Cardiac muscle cell (in vitro differentiated cells and primary cell): Measurements from ENCODE around the gene HOXA2. TPM values are rescaled to one million over a fixed set of nuclear protein-coding genes. Genes with fewer than 3 reads are reported as not detected.

Experiments used
- DNase-seq, 2 donors: peaks; one replicate each; pipeline versions ENCODE4 v3.0.0 to v3.0.0-alpha.2; 2010 to 2017; ENCODE audit warnings: low read depth in 1 of 2, low spot score in 1 of 2
- H3K27ac ChIP-seq: fragments of 200-600 bp; sonication (generic); 2 replicates; pipeline ENCODE4 v1.5.1; 2016
- H3K27me3 ChIP-seq: fragments of 200-600 bp; sonication (generic); 2 replicates; pipeline ENCODE4 v1.6.0; 2016; ENCODE audit warnings: control low read depth
- H3K36me3 ChIP-seq: fragments of 200-600 bp; sonication (generic); 2 replicates; pipeline ENCODE4 v1.5.1; 2016; ENCODE audit warnings: control low read depth
- H3K4me1 ChIP-seq: fragments of 200-600 bp; sonication (generic); 2 replicates; pipeline ENCODE4 v1.8.1; 2017; ENCODE audit warnings: low read depth, mild to moderate bottlenecking, mixed run types
- H3K4me3 ChIP-seq: fragments of 200-600 bp; sonication (generic); 2 replicates; pipeline ENCODE4 v1.5.1; 2016; ENCODE audit warnings: mild to moderate bottlenecking
- H3K9me3 ChIP-seq: fragments of 200-600 bp; sonication (generic); 2 replicates; pipeline ENCODE4 v1.5.1; 2017; ENCODE audit warnings: low read depth, mild to moderate bottlenecking, control low read depth
- polyA plus RNA-seq: library from polyadenylated mRNA; unstranded; fragments of >200 nt; fragmentation: Nextera tagmentation; extraction: Ambion mirVana; gene quantifications from 2 replicates; pipeline ENCODE4 v1.2.1, GENCODE V29; 2016
- total RNA-seq: library from RNA; depleted of rRNA; stranded (reverse); fragments of >200 nt; gene quantifications from 2 replicates; pipeline ENCODE4 v1.2.3, GENCODE V29; 2016
- TF ChIP-seq, protein P1 (sequence below): IDR thresholded peaks from 2 replicates; pipeline ENCODE4 v1.5.1; 2012; ENCODE audit warnings: low read depth, mild to moderate bottlenecking, low read length

Gene HOXA2
- total and polyA plus RNA-seq, 2 experiments from 2014 or later = 0.12 to 0.27 TPM

DNA sequence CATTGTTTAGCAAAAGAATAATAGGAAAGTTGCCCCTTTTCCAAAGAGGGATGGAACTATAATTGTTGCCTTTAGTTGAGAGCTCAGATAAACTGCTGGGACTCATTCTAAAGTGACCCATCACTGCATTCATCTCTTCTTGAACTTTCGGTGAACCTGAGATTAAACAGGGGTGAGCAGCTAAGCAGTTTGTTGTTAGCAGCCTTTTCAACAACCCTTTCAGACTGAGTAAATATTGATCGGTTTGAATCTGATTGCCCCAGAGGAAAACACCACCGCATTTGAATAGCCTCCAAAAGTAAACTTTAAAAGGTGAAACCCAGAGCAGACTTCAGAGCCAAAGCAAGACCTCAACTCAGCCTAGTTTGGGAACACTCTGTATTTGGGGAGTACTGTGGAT is 11.4 kb downstream of the HOXA2 start:
- TF ChIP-seq, protein P1, sequence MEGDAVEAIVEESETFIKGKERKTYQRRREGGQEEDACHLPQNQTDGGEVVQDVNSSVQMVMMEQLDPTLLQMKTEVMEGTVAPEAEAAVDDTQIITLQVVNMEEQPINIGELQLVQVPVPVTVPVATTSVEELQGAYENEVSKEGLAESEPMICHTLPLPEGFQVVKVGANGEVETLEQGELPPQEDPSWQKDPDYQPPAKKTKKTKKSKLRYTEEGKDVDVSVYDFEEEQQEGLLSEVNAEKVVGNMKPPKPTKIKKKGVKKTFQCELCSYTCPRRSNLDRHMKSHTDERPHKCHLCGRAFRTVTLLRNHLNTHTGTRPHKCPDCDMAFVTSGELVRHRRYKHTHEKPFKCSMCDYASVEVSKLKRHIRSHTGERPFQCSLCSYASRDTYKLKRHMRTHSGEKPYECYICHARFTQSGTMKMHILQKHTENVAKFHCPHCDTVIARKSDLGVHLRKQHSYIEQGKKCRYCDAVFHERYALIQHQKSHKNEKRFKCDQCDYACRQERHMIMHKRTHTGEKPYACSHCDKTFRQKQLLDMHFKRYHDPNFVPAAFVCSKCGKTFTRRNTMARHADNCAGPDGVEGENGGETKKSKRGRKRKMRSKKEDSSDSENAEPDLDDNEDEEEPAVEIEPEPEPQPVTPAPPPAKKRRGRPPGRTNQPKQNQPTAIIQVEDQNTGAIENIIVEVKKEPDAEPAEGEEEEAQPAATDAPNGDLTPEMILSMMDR = no peak
- no peaks in the 10 kb centered on the region for H3K4me1 ChIP-seq
- peaks cover 100% of the 10 kb centered on the region for H3K27me3 ChIP-seq
- H3K9me3 ChIP-seq = no peaks in the 10 kb centered on the region
- H3K36me3 ChIP-seq = no peaks in the 10 kb centered on the region
- no peak for DNase-seq
- H3K27ac ChIP-seq = no peak overlapping the region
- no peak overlapping the region for H3K4me3 ChIP-seq

DNA sequence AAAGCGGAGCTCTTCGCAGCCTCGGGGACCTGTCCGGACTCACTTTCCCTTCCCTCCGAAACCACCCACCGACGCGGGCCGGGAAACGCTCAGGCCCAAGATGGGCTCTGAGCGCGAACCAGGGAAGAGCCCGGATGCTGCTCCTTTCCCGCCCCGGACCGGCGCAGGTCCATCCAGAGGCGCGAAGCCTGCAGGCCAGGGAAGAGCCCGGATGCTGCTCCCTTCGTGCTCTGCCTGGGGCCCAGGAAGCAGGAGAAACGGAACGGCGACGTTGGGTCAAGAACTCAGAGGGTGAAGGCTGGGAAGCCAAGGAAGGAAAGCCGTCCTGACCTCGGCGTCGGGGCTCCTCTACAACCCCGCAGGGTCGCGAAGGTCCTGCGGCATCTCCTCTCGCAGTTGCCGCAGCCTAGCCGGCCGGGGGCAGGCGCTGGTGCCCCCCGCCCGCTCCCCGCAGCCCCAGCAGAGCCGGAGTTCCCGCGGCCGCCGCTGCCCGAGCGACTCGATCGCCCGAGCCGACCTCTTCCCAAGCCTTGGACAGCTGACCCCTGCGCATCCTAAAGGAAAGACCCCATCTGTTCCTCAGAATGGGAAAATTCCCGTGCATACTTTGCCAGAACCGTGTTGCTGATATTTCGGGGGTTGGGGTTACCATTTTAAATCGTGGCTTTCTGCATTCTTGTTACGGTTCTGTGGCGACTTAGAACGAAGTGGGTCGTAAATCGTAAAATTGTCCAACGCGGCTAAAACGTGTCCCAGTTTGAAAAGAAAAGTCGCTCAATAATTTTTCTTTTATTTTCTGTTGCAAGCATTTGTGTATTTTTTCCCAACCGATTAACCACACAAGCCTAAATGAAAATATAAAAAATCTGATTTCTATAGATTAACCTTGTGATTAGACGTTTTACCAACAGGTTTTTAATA is 14.2 kb downstream of the HOXA2 start:
- TF ChIP-seq, protein P1 = no peak
- Histone ChIP-seq H3K4me3 (no peak overlapping the region), H3K27ac (no peak overlapping the region), H3K4me1 (no peaks in the 10 kb centered on the region), H3K9me3 (no peaks in the 10 kb centered on the region), H3K36me3 (no peaks in the 10 kb centered on the region), H3K27me3 (peaks cover 100% of the 10 kb centered on the region)
- no peak for DNase-seq

DNA sequence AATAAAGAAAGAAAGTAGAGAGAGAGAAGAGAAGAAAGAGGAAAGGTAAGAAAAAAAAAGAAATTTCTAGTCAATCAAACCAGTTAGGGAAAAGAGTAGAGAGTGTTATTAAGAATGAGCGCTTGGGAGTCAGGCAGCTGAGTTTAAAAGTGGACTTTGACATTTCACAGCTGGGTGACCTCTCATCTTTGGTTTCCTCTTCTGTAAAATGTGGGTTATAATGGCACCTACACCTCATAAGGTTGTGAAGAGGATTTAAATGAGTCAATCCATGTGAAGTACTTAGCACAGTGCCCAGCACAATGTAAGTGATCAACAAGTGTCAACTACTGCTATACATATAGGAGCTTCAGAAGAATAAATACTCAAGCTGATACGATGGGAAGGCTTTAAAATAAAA is 18.8 kb downstream of the HOXA2 start:
- no peaks in the 10 kb centered on the region for H3K36me3 ChIP-seq
- TF ChIP-seq, protein P1 = no peak
- H3K4me1 ChIP-seq = peaks cover 7% of the 10 kb centered on the region
- DNase-seq = no peak
- H3K4me3 ChIP-seq = no peak overlapping the region
- no peaks in the 10 kb centered on the region for H3K9me3 ChIP-seq
- H3K27me3 ChIP-seq = peaks cover 64% of the 10 kb centered on the region
- no peak overlapping the region for H3K27ac ChIP-seq

DNA sequence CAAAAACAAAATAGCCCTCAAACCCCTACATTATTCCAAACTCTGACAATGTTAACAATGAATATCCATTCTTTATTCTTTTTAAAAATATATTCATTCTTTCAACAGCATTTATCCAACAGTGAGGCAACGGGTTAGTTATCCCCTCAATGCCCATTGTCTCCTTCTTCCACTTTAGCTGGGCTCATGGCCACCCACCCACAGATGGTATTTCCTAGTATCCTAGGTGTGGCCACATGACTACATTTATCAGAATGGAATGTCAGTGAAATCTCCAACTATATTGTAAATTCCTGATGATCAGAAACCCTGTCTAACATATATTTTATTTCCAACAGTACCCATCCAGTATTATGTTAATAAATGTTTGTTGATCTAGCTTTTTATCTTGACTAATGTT is 20.3 kb downstream of the HOXA2 start:
- peaks cover 7% of the 10 kb centered on the region for H3K4me1 ChIP-seq
- no peak for DNase-seq
- no peak overlapping the region for H3K27ac ChIP-seq
- H3K4me3 ChIP-seq = no peak overlapping the region
- peaks cover 50% of the 10 kb centered on the region for H3K27me3 ChIP-seq
- TF ChIP-seq, protein P1 = no peak
- H3K9me3 ChIP-seq = no peaks in the 10 kb centered on the region
- no peaks in the 10 kb centered on the region for H3K36me3 ChIP-seq

DNA sequence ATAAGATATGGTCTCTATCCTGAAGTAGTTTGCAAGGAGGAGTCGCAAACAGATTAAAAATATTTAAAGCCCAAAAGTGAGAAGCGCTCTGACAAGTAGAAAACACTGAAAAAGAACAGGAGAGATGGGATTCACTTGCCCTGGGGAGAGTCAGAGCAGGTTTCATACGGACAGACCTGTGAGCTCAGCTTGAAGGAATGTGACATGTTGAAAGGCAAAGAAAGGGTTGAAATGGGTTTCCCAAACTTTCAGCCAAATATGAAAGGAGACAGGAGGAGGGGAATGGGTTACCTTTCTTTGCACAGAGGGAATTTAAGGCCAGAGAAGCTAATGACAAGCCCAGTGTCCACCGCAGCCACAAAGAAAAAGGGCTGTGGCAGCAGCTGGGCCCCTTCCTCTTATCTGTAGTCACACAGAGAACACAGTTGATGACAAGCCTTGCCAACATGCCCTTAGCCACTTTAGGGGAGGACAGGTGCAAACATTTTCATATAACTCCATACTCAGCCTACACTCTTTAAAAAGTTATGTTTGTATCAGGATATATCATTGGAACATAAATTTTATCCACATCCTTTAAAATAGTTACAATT is 21.5 kb downstream of the HOXA2 start:
- peaks cover 7% of the 10 kb centered on the region for H3K4me1 ChIP-seq
- no peak overlapping the region for H3K4me3 ChIP-seq
- no peaks in the 10 kb centered on the region for H3K9me3 ChIP-seq
- DNase-seq = peak in 1 of 2 donors; percentile 28
- no peaks in the 10 kb centered on the region for H3K36me3 ChIP-seq
- H3K27me3 ChIP-seq = peaks cover 37% of the 10 kb centered on the region
- TF ChIP-seq, protein P1 = no peak
- no peak overlapping the region for H3K27ac ChIP-seq
